ENCODE data around the gene AGTR1. TPM values are rescaled to one million over a fixed set of nuclear protein-coding genes. Genes with fewer than 3 reads are reported as not detected.

AGTR1 gene
- total and polyA plus RNA-seq, 4 donors: 2.9 to 17.9 (median 3.7) TPM

- Histone ChIP-seq H3K4me3 (no peak overlapping the region), H3K4me1 (ENCODE audit: control insufficient read depth in 5 of 5, insufficient read depth in 5 of 5, low read length in 5 of 5) (peaks cover 0 to 41% (median 11%) of the 10 kb centered on the region in 5 donors), H3K9me3 (ENCODE audit: control insufficient read depth in 4 of 4, insufficient read depth in 3 of 4, low read length in 3 of 4) (peaks cover 0 to 2% (median 0%) of the 10 kb centered on the region in 4 donors), H3K27ac (ENCODE audit: low read depth in 1 of 2, low read length in 1 of 2) (no peak overlapping the region), H3K9ac (ENCODE audit: insufficient read depth in 1 of 2, low read length in 2 of 2) (no peak overlapping the region), H3K36me3 (ENCODE audit: control insufficient read depth in 4 of 4, insufficient read depth in 4 of 4, low read length in 4 of 4) (peaks cover 0 to 11% (median 0%) of the 10 kb centered on the region in 4 donors), H3K27me3 (ENCODE audit: control insufficient read depth in 3 of 3, insufficient read depth in 3 of 3, low read length in 2 of 3) (no peaks in the 10 kb centered on the region)
- WGBS, 2 donors: 64 to 87% methylated on average over 4 of the region's 4 CpGs
- ATAC-seq (ENCODE audit: insufficient read depth, low FRiP score): no peak
- no peak for DNase-seq
- TF ChIP-seq CTCF (IDR thresholded peaks at IDR 0.05; ENCODE audit: control extremely low read depth, extremely low read depth): no peak
These were observed 25.9 kb downstream of the AGTR1 start for GRCh38 chr3:148723631-148724030.

- ATAC-seq (ENCODE audit: insufficient read depth, low FRiP score) (no peak), DNase-seq (peak in 2 of 3 donors; percentile 48 to 60)
- no peaks in the 10 kb centered on the region for H3K27me3 ChIP-seq (ENCODE audit: control insufficient read depth in 3 of 3, insufficient read depth in 3 of 3, low read length in 2 of 3)
- no peak overlapping the region for H3K27ac ChIP-seq (ENCODE audit: low read depth in 1 of 2, low read length in 1 of 2)
- no peak for TF ChIP-seq CTCF (IDR thresholded peaks at IDR 0.05; ENCODE audit: control extremely low read depth, extremely low read depth)
- peaks cover 0 to 55% (median 12%) of the 10 kb centered on the region in 5 donors for H3K4me1 ChIP-seq (ENCODE audit: control insufficient read depth in 5 of 5, insufficient read depth in 5 of 5, low read length in 5 of 5)
- H3K4me3 ChIP-seq: no peak overlapping the region
- no peak overlapping the region for H3K9ac ChIP-seq (ENCODE audit: insufficient read depth in 1 of 2, low read length in 2 of 2)
- 25 to 35% methylated on average over 5 of the region's 5 CpGs for WGBS, 2 donors
- H3K36me3 ChIP-seq (ENCODE audit: control insufficient read depth in 4 of 4, insufficient read depth in 4 of 4, low read length in 4 of 4): peaks cover 0 to 4% (median 0%) of the 10 kb centered on the region in 4 donors
- H3K9me3 ChIP-seq (ENCODE audit: control insufficient read depth in 4 of 4, insufficient read depth in 3 of 4, low read length in 3 of 4): peaks cover 0 to 2% (median 0%) of the 10 kb centered on the region in 4 donors
These were observed 29.5 kb downstream of the AGTR1 start for GRCh38 chr3:148727231-148727630.

- no peak for TF ChIP-seq CTCF (IDR thresholded peaks at IDR 0.05; ENCODE audit: control extremely low read depth, extremely low read depth)
- H3K9ac ChIP-seq (ENCODE audit: insufficient read depth in 1 of 2, low read length in 2 of 2): no peak overlapping the region
- no peak overlapping the region for H3K4me3 ChIP-seq
- H3K27me3 ChIP-seq (ENCODE audit: control insufficient read depth in 3 of 3, insufficient read depth in 3 of 3, low read length in 2 of 3): no peaks in the 10 kb centered on the region
- H3K4me1 ChIP-seq (ENCODE audit: control insufficient read depth in 5 of 5, insufficient read depth in 5 of 5, low read length in 5 of 5): peaks cover 0 to 45% (median 12%) of the 10 kb centered on the region in 5 donors
- DNase-seq: peak in 2 of 3 donors; percentile 80 to 82
- H3K27ac ChIP-seq (ENCODE audit: low read depth in 1 of 2, low read length in 1 of 2): no peak overlapping the region
- no peak for ATAC-seq (ENCODE audit: insufficient read depth, low FRiP score)
- 39 to 43% methylated on average over 2 of the region's 2 CpGs for WGBS, 2 donors
- H3K9me3 ChIP-seq (ENCODE audit: control insufficient read depth in 4 of 4, insufficient read depth in 3 of 4, low read length in 3 of 4): no peaks in the 10 kb centered on the region
- no peaks in the 10 kb centered on the region for H3K36me3 ChIP-seq (ENCODE audit: control insufficient read depth in 4 of 4, insufficient read depth in 4 of 4, low read length in 4 of 4)
These were observed 31.1 kb downstream of the AGTR1 start for GRCh38 chr3:148728753-148729152.
